Psoas muscle (tissue), 8 donors: ENCODE measurements around the gene TUBA1B. TPM values are rescaled to one million over a fixed set of nuclear protein-coding genes. Genes with fewer than 3 reads are reported as not detected.
A peak's percentile ranks its signal among the peaks of the same experiment; 100 is the strongest.

ENCODE experiments used
- ATAC-seq, 4 donors: fragments of 200-7000 bp; cut with Tn5 transposase; one replicate each; pipeline ENCODE4 v1.9.1; 2020; ENCODE audit warnings: moderate library complexity in 3 of 4, mild to moderate bottlenecking in 2 of 4
- DNase-seq, 2 donors: peaks; one replicate each; pipeline ENCODE4 v3.0.0-alpha.2; 2020
- H3K27ac ChIP-seq: fragments of 200-600 bp; one replicate; pipeline ENCODE4 v1.8.0; 2022
- H3K27me3 ChIP-seq, 3 donors: fragments of 200-600 bp in 1 of 3; one replicate each; pipeline versions ENCODE4 v1.6.1 to v1.8.0; 2013 to 2022; ENCODE audit warnings: low read length in 2 of 3, mild to moderate bottlenecking in 2 of 3, moderate library complexity in 1 of 3; ENCODE audit not compliant: insufficient read depth in 3 of 3
- H3K36me3 ChIP-seq, 2 donors: fragments of 200-600 bp in 1 of 2; one replicate each; pipeline versions ENCODE4 v1.6.1 to v1.8.0; 2013 to 2022; ENCODE audit warnings: low read depth in 1 of 2, mild to moderate bottlenecking in 1 of 2, moderate library complexity in 1 of 2; ENCODE audit not compliant: insufficient read depth in 1 of 2
- H3K4me1 ChIP-seq: fragments of 200-600 bp; one replicate; pipeline ENCODE4 v1.8.0; 2022
- H3K4me3 ChIP-seq: fragments of 200-600 bp; one replicate; pipeline ENCODE4 v1.8.0; 2022; ENCODE audit warnings: mild to moderate bottlenecking
- H3K9me3 ChIP-seq: fragments of 200-600 bp; one replicate; pipeline ENCODE4 v1.8.0; 2022
- CTCF ChIP-seq: fragments of 200-600 bp; IDR thresholded peaks from one replicate; pipeline ENCODE4 v1.8.0; 2022; ENCODE audit warnings: antibody characterized with exemption
- WGBS, 3 donors: extraction: QIAGEN DNeasy Blood & Tissue Kit; methylation state at CpG; one replicate each; pipeline versions ENCODE4 v1.1.6 to v1.1.7; 2013; 5-methylcytosine and 5-hydroxymethylcytosine counted together
- intact Hi-C, 2 donors: fragments of 100-400 bp; cut with DNase I; formaldehyde crosslinking; loops; one replicate each; pipeline versions ENCODE4 v1.11.0 to v1.14.2; 2022
- polyA plus RNA-seq, 3 donors: library from polyadenylated mRNA; stranded (reverse); fragments of 200-250 nt; gene quantifications; one replicate each; pipeline ENCODE4 v1.2.3, GENCODE V29; 2013
- total RNA-seq, 4 donors: library from RNA; stranded (reverse); fragmentation: NEBNext Ultra II Directional in 2 of 4; extraction: Animal tissue kit (Norgen Biotek cat#: 25700) in 2 of 4; gene quantifications; one replicate each; pipeline versions ENCODE4 v1.2.1 to v1.2.4, GENCODE V29; 2021 to 2023
- donor health status: healthy with polysubstance abuse.
- donor health status: DM: no; HTN: no; CAD: no; lungs with moderate emphysema.
- donor health status: Bipolar disorder and iron deficiency.
- donor health status: healthy.
- donor health status: DM: yes; HTN: yes; CAD: no.
- donor health status: DM: no; HTN: no; CAD: no.
- donor health status: DM: no; HTN: no; CAD: no.
- donor health status: DM: yes; HTN: yes; CAD: no.

Gene TUBA1B
- total and polyA plus RNA-seq, 7 donors: 101 to 1,147 (median 294) TPM

- WGBS, 3 donors: 49 to 59% (median 51%) methylated on average over 4 of the region's 4 CpGs
- intact Hi-C loops: loop anchor here in 1 of 2 donors (5.0 kb wide), 1 partner anchor 36 kb away; the partner anchor contains the start of gene KMT2D
- DNase-seq (peak in 1 of 2 donors; percentile 62), ATAC-seq (peak; percentile 50 to 66 (median 57))
- Histone ChIP-seq H3K4me3 (no peak overlapping the region), H3K36me3 (peaks cover 0 to 69% of the 10 kb centered on the region in 2 donors), H3K27me3 (peaks cover 0 to 20% (median 4%) of the 10 kb centered on the region in 3 donors), H3K27ac (no peak overlapping the region), H3K9me3 (no peaks in the 10 kb centered on the region), H3K4me1 (peaks cover 13% of the 10 kb centered on the region)
- peak; percentile 71 for TF ChIP-seq CTCF
Observed at GRCh38 chr12:49098035-49098451, 33.2 kb downstream of the TUBA1B start.

GRCh38 chr12:49097381-49097780 lies 33.8 kb downstream of the TUBA1B start:
- WGBS, 3 donors: 24 to 36% (median 29%) methylated on average over 3 of the region's 3 CpGs
- Histone ChIP-seq H3K9me3 (no peaks in the 10 kb centered on the region), H3K36me3 (peaks cover 0 to 62% of the 10 kb centered on the region in 2 donors), H3K4me3 (no peak overlapping the region), H3K27ac (no peak overlapping the region), H3K27me3 (peaks cover 0 to 23% (median 8%) of the 10 kb centered on the region in 3 donors), H3K4me1 (peaks cover 14% of the 10 kb centered on the region)
- intact Hi-C loops: loop anchor here in 1 of 2 donors (5.0 kb wide), 1 partner anchor 35 kb away; the partner anchor contains the start of gene KMT2D
- no peak for ATAC-seq
- no peak for TF ChIP-seq CTCF
- DNase-seq: no peak

GRCh38 chr12:49094975-49095365 lies 36.2 kb downstream of the TUBA1B start:
- Histone ChIP-seq H3K27me3 (peaks cover 0 to 45% (median 15%) of the 10 kb centered on the region in 3 donors), H3K36me3 (peaks cover 0 to 38% of the 10 kb centered on the region in 2 donors), H3K4me3 (peak overlapping the region; percentile 52), H3K27ac (no peak overlapping the region), H3K9me3 (no peaks in the 10 kb centered on the region), H3K4me1 (peaks cover 22% of the 10 kb centered on the region)
- DNase-seq (no peak), ATAC-seq (no peak)
- intact Hi-C loops: loop anchor here in 1 of 2 donors (5.0 kb wide), 1 partner anchor 33 kb away; the partner anchor contains the start of gene KMT2D
- 23 to 47% (median 32%) methylated on average over 2 of the region's 2 CpGs for WGBS, 3 donors
- no peak for TF ChIP-seq CTCF

GRCh38 chr12:49094160-49094974 lies 36.8 kb downstream of the TUBA1B start, which contains the start of gene DHH:
Gene DHH (minus strand): TSS chr12:49094801. CDS start chr12:49094512, 289 bp downstream.
- TF ChIP-seq CTCF: no peak
- peak within 1 kb of the TSS; percentile 52 for H3K4me3 ChIP-seq
- DNase-seq: peak; percentile 40 to 66
- peaks cover 22% of the 10 kb centered on the region for H3K4me1 ChIP-seq
- intact Hi-C loops: no loop called here
- no peaks in the 10 kb centered on the region for H3K9me3 ChIP-seq
- H3K27me3 ChIP-seq: peaks cover 0 to 51% (median 18%) of the 10 kb centered on the region in 3 donors
- ATAC-seq: peak; percentile 19 to 44 (median 30)
- WGBS, 3 donors: 1 to 2% (median 2%) methylated on average over 36 to 49 of the region's 49 CpGs
- no peak within 1 kb of the TSS for H3K27ac ChIP-seq
- H3K36me3 ChIP-seq: peaks cover 0 to 32% of the 10 kb centered on the region in 2 donors
